Astrocyte of the cerebellum (primary cell): ENCODE data around the gene RET.

ENCODE experiments used
- DNase-seq: peaks from one replicate; pipeline ENCODE4 v3.0.0-alpha.2; 2011; ENCODE audit warnings: low read depth
- H3K4me3 ChIP-seq: 2 replicates; pipeline ENCODE4 v1.5.1; 2011; ENCODE audit warnings: mild to moderate bottlenecking, low read depth, low read length, moderate library complexity
- in situ Hi-C: cut with HindIII; loops from 2 replicates; pipeline ENCODE4 v1.10.0; 2017; ENCODE audit warnings: low sequenced_read_pairs
- TF ChIP-seq, protein P1 (sequence below): IDR thresholded peaks from 2 replicates; pipeline ENCODE4 v1.5.1; 2012; ENCODE audit warnings: low read length, low read depth, moderate library complexity, mild to moderate bottlenecking; ENCODE audit errors: missing control alignments

Gene RET

GRCh38 chr10:43114743-43115611 is 38.1 kb downstream of the RET start:
- TF ChIP-seq, protein P1, sequence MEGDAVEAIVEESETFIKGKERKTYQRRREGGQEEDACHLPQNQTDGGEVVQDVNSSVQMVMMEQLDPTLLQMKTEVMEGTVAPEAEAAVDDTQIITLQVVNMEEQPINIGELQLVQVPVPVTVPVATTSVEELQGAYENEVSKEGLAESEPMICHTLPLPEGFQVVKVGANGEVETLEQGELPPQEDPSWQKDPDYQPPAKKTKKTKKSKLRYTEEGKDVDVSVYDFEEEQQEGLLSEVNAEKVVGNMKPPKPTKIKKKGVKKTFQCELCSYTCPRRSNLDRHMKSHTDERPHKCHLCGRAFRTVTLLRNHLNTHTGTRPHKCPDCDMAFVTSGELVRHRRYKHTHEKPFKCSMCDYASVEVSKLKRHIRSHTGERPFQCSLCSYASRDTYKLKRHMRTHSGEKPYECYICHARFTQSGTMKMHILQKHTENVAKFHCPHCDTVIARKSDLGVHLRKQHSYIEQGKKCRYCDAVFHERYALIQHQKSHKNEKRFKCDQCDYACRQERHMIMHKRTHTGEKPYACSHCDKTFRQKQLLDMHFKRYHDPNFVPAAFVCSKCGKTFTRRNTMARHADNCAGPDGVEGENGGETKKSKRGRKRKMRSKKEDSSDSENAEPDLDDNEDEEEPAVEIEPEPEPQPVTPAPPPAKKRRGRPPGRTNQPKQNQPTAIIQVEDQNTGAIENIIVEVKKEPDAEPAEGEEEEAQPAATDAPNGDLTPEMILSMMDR, result no peak
- DNase-seq, result no peak
- in situ Hi-C loops, result no loop called here
- no peak overlapping the region for H3K4me3 ChIP-seq

- H3K4me3 ChIP-seq, result no peak overlapping the region
- in situ Hi-C loops, result no loop called here
- TF ChIP-seq, protein P1, result no peak
- no peak for DNase-seq
Observed at GRCh38 chr10:43115881-43116595, 39.2 kb downstream of the RET start.

GRCh38 chr10:43116596-43116995 is 39.7 kb downstream of the RET start:
- in situ Hi-C loops, result no loop called here
- H3K4me3 ChIP-seq, result no peak overlapping the region
- TF ChIP-seq, protein P1, result no peak

DNA sequence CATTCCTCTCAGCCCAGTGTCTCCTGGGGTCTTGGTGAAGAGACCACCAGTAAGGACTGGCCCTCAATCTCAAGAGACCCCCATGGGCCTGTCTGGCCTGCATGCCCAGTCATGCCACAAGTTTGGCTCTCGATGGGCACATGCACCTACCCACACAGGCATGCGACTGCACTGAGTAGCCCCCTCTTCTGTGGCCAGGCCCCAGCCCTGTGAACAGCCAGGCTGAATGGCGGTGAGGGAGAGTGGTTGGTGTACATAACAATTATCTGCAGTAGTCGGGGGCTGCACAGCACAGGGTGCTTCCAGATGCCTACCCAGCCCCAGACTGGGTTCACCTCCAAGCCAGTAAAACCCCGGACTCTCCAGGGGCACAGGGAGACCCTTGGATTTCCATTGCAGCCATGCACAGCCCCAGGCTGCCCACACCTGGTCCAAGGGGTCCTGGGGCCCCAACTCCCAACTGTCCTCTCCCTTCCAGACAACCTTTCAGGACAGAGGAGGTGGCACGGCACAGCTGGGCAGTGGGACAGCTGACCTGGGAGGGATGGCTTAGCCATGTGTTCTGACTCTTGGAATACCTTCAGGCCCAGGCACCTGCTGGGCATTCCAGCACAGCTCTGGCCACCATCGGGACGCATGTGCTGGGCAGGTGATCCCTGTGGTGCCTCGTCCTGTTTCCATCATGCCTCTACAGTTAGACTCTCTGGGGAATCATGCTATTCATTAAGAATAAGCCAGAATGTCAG is 40.3 kb downstream of the RET start:
- in situ Hi-C loops, result no loop called here
- TF ChIP-seq, protein P1, result no peak
- no peak overlapping the region for H3K4me3 ChIP-seq
- no peak for DNase-seq

More at GRCh38 chr10:43116596-43116995, 39.7 kb downstream of the RET start:
- no peak for DNase-seq

GRCh38 chr10:43117777-43118583 is 41.1 kb downstream of the RET start:
- no peak overlapping the region for H3K4me3 ChIP-seq
- no peak for DNase-seq
- in situ Hi-C loops, result no loop called here
- TF ChIP-seq, protein P1, result no peak
